HG03565 (cell line): ENCODE results near the gene CNDP1.
"Not testable (repeated sequence)": the region's sequence is repeated elsewhere in the genome, so short reads cannot be mapped to it uniquely, and the experiment has no call there.

Experiments
- ATAC-seq: cut with Tn5 transposase; IDR thresholded peaks from one replicate; pipeline ENCODE4 v1.9.1; 2021; ENCODE audit warnings: mild to moderate bottlenecking, moderate library complexity; ENCODE audit not compliant: unreplicated experiment

The CNDP1 gene

GRCh38 chr18:74534150-74534969 is at the start of gene CNDP1:
TSS of gene CNDP1 (plus strand) at chr18:74534500. CDS start at chr18:74534668, 168 bp downstream.
- no peak for ATAC-seq

DNA sequence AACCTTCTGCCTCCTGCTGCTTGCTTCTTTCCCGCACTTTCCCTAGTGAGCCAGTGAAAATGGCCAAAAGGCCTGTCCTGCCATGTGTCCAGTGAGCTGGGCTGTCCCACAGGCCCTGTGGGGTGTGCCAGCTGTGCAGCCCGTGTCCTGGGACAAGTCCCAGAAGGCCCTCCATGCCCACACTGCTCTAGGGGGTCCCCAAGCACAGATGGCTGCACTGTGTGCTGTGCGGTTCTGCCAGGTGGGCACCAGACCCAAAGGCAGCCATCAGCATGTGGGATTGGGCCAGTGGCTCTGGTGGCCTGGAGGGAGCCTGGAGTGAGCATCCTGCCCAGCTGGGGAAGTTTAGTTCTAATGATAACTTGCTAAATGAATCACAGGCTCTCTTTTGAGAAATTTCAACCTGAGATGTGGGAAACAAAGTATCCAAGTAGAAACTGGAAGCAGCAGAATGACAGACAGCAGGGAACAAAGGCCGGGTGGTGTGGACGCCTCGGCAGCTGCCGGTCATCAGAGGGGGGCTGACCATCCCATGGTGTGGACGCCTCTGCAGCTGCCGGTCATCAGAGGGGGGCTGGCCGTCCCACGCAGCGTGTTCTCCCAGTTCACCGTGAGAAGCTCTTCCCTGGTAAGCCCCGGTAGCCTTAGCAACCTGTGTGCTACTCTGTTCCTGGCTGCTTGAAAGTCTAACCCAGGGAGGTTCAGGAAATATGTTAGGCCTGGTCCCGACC is 48.0 kb upstream of the CNDP1 start:
- ATAC-seq = no peak

GRCh38 chr18:74488354-74488753 is 45.9 kb upstream of the CNDP1 start:
- no peak for ATAC-seq

DNA sequence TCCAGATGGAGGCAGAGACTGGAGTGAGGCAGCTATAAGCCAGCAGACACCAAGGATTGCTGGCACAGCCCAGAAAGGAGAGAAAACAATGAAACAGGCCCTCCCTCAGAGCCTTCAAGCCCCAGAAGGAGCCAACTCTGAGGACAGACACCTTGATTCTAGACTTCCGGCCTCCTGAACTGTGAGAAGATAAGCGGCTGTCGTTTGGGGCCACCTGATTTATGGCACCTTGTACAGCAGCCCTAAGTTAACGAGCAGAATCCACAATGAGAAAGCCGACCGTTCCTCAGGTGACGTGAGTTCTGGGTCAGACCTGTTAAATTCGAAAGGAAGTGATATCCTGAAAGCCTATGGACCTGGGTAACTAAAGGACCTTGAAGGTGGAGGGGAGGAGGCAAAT is 45.4 kb upstream of the CNDP1 start:
- no peak for ATAC-seq

- no peak for ATAC-seq
Observed at GRCh38 chr18:74489676-74490075, 44.6 kb upstream of the CNDP1 start.

GRCh38 chr18:74492259-74492658 is 42.0 kb upstream of the CNDP1 start:
- no peak for ATAC-seq

GRCh38 chr18:74493689-74494088 is 40.6 kb upstream of the CNDP1 start:
- peak; percentile 37 for ATAC-seq

GRCh38 chr18:74494514-74494913 is 39.8 kb upstream of the CNDP1 start:
- ATAC-seq = no peak

DNA sequence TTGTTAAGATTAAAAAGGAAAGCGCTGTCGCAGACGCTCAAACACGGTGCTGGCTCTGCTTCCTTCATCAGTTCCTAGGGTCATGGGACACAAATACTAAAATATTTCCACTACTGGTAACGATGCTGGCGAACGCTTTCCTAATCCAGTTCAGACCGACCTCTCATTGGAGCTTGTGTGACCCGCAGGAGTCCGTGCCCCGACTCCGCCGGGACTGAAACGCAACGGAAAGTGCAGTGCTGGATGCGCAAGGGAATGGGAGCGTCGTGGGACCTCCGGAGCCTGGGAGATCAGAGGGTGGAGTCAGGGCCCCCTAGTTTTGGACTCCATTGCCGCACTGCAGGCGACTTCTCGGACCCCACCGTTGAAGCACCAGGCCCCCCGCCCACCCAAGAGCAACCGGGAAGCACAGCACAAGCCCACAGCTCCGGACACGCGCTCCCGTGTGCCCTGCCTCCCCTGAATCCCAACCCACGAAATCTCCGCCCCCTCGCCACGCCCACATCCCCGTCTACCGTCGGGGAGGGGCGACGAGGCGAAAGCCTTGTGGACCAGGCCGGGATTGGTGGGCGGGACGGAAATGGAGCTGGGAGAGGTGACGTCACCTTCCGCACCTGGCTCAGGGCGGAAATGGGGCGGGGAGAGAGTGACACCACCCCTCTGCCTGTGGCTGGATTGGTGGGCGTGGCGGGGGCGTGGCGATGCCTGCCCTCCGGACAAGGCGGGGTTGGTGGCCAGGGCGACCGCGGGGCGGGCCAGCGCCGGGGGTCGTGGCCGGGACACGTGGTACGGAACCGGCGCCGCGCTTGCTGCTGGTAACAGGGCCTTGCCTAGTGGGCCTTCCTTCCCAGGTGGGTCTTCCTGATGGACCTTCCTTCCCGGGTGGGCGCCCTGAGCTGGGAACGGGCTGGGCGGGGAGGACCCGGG is 38.5 kb upstream of the CNDP1 start, which contains the start of gene CNDP2:
TSS of gene CNDP2 (plus strand) at position 783 of the 927 bp plus-strand sequence. CDS start 3,611 bp downstream, outside the sequence.
- peak; percentile 53 for ATAC-seq

GRCh38 chr18:74496508-74497323 is 37.6 kb upstream of the CNDP1 start:
- ATAC-seq = peak; percentile 5

GRCh38 chr18:74497324-74497676 is 37.0 kb upstream of the CNDP1 start:
- no peak for ATAC-seq

DNA sequence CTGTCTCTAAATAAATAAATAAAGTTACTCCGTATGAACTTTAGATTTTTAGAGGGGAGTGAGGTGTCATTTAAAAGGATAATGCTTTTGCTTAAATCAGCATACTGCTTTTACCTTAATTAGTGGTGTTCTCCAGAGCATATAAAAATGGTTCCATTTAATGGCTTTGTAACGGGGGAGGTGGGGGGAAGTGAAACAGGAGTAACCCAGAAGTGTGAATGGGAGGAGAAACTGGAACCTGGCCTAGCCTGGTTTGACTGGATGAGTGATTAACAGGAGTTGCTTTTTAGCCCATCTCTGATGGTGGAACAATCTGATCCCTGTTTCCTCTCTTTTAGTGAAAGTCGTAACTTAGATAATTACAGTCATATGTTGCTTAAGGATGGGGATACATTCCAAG is 36.5 kb upstream of the CNDP1 start:
- ATAC-seq = no peak

DNA sequence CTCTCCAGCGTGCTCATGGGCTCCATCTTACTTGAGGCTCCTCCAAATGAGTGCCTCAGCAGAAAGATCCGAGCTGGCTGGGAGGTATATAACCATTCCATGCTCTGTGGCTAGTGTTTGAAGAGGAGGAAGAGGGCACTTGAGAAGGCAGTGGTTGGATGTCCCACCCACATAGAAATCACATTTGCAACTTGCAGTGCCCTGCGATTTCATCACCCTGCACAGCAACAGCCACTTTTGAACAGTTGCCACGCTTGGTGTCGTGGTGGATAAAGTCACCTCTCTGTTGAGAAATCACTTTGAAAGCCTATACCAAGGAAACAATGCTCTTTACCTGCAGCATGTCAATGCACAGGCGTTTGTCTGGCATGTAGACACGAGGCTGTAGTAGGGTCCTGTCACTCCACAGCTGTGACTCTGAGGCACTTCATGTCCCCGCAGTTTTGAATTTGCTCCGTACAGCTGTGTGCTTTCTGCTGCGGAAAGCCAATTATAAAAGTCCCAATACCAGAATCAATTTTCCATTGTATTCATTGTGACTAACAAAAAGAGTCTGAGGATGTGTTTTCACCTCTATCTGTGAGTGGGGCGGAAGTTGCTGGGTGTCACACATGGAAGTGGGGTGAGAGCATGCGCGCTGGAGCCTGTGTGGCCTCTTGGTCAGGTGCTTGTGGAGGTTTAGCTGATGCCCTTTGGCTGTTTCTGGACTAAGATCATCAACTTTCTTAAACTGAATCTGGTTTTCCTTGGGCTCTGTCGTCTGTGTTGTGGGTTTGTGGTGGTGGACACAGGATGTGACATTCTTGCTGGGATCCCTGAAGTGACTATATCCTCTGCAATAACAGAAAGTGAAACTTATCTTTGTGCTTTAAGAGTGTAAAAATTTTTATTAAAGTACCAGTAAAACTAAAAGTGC is 35.3 kb upstream of the CNDP1 start:
- peak; percentile 43 for ATAC-seq

DNA sequence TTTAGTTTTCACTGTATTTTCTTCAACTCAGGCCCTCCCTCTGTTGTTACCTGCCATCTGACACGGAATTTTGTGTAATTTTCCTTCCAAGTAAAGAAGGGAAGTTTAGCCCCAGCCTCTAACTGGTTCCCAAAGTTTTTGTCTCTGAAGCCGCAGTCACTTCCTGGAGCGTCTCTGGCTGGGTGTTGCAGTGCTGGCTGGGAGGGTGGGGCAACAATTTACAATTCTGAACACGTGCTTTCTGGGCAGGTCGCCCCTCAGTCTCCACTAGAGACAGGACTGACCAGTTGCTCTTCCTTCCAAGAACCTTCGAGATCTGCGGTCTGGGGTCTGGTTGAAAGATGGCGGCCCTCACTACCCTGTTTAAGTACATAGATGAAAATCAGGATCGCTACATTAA is 34.7 kb upstream of the CNDP1 start:
- no peak for ATAC-seq

DNA sequence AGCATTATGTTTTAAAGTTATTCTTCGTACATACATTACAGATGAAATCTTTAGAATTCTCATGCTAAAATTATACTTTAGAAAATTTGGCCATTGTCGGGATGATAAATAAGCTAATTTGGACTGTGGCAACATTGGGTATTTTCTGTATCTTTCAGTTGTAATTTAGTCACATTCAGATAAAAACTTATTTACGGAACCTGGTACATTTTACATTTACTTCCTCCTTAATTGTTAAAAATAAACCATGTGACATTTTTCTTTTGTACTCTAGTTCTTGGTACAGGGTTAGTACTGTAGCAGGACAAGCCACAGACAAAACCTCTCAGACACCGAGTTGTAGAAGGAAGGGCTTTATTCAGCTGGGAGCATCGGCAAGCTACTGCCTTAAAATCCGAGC is 33.9 kb upstream of the CNDP1 start:
- no peak for ATAC-seq

GRCh38 chr18:74500774-74501173 is 33.5 kb upstream of the CNDP1 start:
- ATAC-seq = not testable (repeated sequence)

GRCh38 chr18:74501386-74501785 is 32.9 kb upstream of the CNDP1 start:
- no peak for ATAC-seq

GRCh38 chr18:74503137-74503536 is 31.2 kb upstream of the CNDP1 start:
- no peak for ATAC-seq

GRCh38 chr18:74505776-74506175 is 28.5 kb upstream of the CNDP1 start:
- ATAC-seq = no peak
